ENCODE measurements around the gene OTUB2.

OTUB2 gene

GRCh38 chr14:94022532-94023411 lies 3.4 kb upstream of the OTUB2 start:
- no peak for DNase-seq

- no peak for DNase-seq
These were observed 1.6 kb upstream of the OTUB2 start for GRCh38 chr14:94024549-94024948.

DNA sequence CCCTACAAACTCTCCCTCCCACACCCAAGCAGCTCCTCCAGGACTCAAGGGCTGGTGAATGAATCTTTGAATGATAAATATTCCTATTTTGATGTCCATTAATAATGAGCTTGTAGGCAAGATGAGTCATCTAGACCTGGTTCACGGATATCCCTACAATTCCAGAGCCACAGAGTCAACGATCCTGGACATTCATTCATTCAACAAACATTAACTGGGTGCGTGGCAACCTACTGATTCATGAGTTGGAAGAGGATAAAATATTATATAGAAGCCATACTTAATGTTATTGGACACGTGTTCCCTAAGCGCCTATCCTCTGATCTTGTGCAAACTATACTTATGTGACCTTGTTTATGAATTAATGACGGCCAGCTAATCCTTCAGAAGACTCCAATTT lies 420 bp upstream of the OTUB2 start:
- no peak for DNase-seq

GRCh38 chr14:94026889-94027469 lies 839 bp downstream of the OTUB2 start:
- DNase-seq: no peak

GRCh38 chr14:94027566-94028449 lies 1.7 kb downstream of the OTUB2 start:
- no peak for DNase-seq

- DNase-seq: no peak
These were observed 2.3 kb downstream of the OTUB2 start for GRCh38 chr14:94028450-94028826.

GRCh38 chr14:94029265-94029664 lies 3.1 kb downstream of the OTUB2 start:
- DNase-seq: no peak

DNA sequence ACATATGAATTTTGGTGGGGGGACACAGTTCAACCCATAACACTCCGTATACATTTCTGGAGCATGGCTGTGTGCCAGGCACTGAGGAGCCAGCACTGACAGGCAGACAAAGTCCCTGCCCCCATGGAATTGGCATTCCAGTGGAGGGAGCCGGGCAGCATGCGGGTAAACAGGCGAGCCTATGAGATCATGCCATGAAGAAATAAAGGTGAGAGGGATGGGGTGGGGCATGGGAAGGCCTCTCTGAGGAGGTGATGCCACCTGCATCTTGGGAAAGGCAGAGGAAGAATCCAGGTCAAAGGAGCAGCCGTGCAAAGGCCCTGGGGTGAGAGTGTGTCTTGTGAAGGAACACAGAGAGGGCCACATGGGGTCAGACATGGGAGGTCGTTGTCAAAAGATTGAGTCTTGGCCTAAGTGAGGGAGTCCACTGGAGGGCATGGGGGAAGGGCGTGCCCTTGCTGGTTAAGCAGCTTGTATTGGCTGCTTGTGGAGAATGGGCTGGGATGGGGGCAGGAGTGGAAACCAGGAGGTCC lies 3.6 kb downstream of the OTUB2 start:
- no peak for DNase-seq

GRCh38 chr14:94030571-94030970 lies 4.4 kb downstream of the OTUB2 start:
- DNase-seq: no peak

DNA sequence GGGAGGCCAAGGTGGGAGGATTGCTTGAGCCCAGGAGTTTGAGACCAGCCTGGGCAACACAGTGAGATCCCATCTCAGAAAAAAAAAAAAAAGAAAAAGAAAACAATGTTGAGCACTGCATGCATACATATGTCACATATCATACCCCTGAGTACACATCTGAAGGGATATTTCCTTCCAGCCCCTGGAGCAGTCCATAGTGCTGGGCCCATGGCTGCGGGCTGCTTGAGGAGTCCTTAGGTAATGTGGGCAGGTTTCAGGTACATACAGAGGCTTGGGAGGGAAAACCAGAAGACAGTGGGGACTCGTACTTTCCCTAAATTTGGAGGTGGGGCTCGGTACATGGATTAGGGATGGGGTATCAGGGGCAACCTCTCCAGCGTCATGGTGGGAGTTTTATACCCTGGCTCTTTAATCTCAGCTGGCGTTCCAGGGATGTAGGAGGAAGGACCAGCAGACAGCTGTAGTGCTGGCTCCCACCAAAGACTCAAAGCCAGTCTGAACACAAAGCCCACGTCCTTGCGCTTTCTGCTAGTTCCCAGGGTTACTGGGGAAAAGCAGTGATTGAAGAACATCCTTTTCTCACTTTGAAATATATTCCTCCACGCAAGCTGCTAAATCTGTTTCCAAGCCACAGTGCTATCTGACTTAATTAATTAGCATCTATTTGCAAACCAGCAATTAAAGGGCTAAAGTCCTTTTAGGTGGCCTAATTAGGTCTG lies 5.2 kb downstream of the OTUB2 start:
- no peak for DNase-seq

DNA sequence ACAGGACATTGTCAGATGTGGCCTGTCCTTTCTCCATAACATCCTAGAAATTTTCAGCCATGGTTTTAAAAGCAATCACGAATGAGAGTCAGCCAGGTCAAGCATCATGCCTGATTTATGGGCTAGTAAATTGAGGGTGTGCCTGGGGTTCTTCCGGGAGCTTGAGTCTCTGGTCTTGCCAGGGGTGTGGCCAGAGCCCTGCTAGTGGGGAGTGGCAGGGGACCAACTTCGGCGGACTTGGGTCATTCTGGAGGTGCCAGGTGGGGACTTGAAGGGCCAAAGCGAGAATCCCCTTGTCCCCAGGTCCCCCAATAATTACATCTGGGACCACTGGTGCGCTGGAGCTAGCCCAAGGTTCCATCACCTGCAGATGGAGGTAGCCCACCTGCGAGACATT lies 5.7 kb downstream of the OTUB2 start:
- no peak for DNase-seq

DNA sequence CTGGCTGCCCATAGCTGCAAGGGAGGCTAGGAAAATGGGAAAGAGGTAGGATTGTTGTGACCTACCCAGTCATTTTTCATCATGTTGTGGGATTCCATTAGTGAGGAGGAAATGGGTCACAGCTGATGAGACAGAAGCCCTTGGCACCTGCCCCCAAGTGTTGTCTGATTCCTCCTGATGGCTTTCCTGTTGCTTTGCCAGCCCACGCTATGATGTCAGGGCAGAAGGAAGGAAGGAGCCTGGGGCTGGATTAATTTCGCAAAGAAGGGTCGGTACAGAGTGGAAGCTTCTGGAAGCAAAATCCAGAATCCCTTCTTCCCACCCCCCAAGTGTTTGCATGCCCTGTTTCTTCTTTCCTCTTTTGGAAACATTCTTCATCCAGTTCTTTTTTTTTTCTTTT lies 8.7 kb downstream of the OTUB2 start:
- no peak for DNase-seq

- peak; percentile 54 for DNase-seq
These were observed 10.4 kb downstream of the OTUB2 start for GRCh38 chr14:94036313-94037167.

DNA sequence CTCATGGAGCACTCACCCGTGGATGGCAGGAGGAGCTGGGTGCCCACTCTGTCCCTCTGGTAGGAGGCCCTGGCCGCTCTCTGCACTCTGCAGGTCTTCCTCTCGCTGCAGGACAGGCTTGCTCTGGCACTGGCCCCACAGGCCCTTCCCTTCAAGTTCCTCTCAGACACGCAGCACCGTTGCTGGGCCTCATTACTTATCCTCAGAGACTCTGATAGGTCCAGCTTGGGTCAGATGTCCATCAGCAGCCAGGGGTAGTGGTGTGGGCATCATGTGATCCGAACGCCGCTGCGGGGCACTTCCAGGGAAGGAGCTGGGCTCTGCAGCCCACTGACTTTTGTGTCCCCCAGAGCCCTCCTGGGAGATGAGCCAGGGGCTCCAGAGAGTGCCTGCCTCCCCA lies 11.8 kb downstream of the OTUB2 start:
- no peak for DNase-seq

GRCh38 chr14:94038510-94038909 lies 12.4 kb downstream of the OTUB2 start:
- no peak for DNase-seq

- no peak for DNase-seq
These were observed 12.9 kb downstream of the OTUB2 start for GRCh38 chr14:94038921-94039629.

DNA sequence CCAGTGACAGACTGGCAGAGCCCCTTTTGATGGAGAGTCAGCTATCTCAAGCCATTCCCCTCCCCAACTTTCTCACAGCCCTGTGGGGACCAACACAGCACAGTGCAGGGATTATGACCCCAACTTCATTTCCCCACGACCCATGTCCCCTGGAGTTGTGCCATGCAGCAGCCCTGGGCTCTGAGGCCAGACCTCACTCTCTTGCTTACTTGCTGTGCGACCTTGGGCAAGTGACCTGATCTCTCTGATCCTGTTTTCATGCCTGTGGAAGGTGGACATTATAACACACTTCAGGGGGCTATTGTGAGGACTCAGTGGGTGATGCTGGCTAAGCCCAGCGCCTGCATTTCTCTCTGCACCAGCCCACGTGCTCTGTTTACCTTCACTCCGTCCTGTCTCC lies 14.1 kb downstream of the OTUB2 start:
- no peak for DNase-seq

DNA sequence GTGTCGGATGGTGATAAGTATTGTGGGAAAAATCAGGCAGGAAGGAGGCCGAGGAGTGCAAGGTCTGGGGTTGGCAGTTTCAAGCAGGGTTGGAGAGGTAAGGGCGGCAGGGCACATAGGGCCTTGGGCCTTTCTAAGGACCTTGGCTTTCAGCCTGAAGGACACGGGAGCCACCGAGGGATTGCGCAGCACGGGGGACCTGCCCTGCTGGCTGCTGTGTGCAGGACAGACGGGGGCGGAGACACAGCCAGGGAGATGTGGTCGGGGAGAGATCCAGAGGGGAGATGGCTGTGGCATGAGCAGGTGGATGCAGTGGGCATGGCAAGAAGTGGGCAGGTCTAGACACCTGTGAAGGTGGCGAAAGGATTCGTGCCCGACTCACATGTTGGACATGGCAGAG lies 14.7 kb downstream of the OTUB2 start:
- no peak for DNase-seq

DNA sequence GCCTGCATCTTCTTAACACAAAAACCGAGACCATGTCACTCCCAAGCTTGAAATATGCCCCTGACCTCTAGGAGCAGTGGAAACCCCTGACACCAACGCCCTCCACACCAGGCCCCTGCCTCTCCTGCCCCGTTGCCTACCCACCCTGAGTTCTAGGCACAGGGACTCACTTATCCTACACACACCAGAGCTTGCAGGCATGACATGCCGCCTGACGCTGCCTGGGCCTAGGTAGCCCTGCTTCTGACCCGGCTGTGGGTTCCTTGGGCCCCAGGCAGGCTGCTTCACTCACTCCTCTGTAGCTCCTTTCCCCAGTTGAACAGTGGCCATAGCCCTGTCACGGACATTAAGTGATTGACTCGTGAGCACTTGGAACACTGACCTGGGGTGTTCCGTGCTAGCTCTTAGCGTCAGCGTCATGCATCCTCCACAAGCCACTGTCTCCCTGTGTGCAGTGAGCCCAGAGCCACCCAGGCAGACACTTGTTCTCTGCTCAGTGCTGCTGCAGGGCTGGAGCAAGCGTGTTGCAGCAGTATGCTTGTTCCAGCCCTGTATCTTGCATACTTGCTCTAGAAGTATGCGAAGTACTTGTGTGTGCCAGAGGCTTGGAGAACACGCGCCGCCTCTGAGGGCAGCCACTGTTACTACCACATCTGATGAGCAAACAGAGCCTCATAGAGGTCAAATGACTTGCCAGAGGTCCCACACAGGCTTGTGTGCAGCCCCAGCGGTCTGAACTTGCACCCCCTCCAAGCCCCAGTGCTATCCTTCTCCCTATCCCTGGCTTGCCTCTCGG lies 15.6 kb downstream of the OTUB2 start:
- no peak for DNase-seq

GRCh38 chr14:94042433-94043091 lies 16.4 kb downstream of the OTUB2 start:
- DNase-seq: no peak

Measured in fibroblast of skin of right quadriceps (primary cell).